ENCODE measurements around the gene TBC1D2. TPM values are rescaled to one million over a fixed set of nuclear protein-coding genes. Genes with fewer than 3 reads are reported as not detected.
A peak's percentile ranks its signal among the peaks of the same experiment; 100 is the strongest.

TBC1D2 gene
- total RNA-seq, 1 donor from 2014 or later = 1.4 TPM

DNA sequence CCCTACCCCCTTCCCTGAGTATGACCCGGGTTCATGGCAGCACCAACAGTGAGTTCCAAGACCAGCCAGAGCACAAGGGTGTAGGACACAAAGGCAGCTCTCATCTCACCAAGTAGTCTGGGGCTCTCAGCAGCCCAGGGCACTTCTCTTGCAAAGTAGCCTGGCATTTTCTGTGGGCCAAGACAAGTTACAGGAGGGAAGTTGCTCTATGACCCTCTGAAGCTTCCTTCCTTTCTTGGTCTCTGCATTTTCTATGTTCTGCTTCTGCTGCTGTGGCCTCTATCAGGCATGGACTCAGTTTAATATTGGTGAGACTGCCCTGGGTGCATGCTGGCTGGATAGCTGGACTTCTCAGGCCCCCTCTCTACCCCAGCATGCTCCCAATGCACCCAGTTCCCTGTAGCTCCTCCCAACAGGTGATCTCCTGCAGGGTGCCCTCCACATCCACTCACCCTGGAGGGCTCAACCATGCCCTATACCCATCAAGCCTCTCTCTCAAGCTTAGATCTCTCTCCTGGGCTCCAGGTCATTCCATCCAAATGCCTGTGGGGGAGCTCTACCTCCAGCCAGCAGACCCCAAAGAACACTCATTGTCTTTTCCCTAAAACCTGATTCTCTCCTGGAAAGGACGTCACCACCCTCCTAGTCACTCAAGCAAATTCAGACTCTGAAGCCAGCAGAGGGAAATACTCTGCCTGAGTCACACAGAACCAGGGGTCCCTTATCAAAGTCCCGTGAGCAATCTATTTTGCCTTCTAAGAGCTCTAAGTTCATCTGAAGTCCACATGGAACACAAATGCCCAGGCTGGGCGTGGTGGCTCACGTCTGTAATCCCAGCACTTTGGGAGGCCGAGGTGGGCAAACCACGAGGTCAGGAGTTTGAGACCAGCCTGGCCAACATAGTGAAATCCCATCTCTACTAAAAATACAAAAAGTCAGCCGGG, 13.8 kb downstream of the TBC1D2 start:
- no peak for DNase-seq (ENCODE audit: low read depth in 2 of 2)

DNA sequence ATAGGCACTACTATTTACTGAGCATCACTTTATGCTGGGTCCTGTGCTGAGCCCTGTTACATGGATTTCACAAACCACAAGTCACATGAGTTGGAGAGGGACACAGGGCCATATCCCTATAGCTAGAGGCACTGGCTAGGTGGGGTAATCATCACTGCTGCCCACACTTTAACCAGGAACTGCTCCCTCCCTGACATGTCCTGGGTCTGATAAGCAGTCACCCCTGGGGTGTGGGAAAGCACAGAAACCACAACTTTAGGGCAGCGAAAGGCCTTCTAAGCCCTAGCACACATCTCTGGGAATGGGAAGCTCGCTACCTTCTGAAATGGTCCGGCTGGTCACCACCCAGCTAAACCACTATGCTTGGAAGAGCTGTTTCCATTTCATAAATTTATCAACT, 15.0 kb downstream of the TBC1D2 start:
- DNase-seq (ENCODE audit: low read depth in 2 of 2) = no peak

DNA sequence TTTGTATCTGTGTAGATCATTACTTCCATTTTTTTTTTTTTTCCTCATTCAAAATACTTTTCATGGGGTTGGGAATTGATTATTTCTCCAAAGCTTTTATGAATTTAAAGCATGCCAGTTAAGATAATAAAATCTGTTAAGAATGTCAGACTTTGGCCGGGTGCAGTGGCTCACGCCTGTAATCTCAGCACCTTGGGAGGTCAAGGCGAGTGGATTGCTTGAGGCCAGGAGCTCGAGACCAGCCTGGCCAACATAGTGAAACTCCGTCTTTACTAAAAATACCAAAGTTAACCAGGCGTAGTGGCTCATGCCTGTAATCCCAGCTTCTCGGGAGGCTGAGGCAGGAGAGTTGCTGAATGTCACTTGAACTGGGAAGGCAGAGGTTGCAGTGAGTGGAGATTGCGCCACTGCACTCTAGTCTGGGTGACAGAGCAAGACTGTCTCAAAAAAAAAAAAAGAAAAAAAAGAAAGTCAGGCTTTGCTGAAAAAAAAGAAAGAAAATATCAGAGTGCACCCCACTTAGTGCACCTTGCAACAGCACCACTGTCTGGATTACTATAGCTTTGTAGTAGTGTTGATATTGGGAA, 18.5 kb downstream of the TBC1D2 start:
- DNase-seq (ENCODE audit: low read depth in 2 of 2) = no peak

DNA sequence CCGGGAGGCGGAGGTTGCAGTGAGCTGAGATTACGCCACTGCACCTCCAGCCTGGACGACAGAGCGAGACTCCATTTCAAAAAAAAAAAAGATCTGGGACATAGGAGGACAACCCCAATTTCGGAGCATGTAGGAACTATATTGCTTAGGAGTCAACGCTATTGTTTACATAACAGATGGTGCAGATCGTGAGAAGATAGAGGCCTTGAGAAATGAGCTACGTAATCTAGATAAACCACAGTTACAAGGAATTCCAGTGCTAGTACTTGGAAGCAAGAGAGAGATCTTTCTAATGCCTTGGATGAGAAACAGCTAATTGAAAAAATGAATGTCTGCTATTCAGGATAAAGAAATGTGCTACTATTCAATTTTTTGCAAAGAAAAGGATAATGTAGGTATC, 20.3 kb downstream of the TBC1D2 start:
- no peak for DNase-seq (ENCODE audit: low read depth in 2 of 2)

DNA sequence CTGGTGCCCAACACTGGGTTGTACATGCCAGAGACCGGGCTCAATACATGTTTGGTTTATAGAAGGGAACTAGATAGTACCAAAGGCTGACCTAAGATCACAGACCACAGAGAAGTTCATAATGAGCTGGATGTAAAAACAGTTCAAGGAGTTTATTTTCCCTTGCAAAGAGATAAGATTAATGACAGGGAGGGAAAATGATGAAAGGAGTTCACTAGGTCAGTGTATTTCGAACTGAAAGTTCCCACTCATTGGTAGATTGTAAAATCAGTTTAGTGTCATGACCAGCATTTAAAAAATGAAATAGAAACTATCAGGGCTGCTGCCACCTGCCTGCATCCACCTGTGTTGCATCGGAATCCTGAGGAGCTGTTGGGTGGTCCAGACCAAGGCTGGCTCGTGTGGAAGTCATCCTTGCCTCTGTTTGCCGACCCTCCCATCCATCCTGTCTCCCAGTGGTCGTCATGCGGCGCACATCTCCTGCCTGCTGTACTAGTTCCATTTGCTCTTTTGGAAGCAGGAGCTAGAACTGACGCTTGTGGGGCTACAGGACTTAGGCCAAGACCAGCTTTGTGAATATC, 21.1 kb downstream of the TBC1D2 start:
- DNase-seq (ENCODE audit: low read depth in 2 of 2) = no peak

DNA sequence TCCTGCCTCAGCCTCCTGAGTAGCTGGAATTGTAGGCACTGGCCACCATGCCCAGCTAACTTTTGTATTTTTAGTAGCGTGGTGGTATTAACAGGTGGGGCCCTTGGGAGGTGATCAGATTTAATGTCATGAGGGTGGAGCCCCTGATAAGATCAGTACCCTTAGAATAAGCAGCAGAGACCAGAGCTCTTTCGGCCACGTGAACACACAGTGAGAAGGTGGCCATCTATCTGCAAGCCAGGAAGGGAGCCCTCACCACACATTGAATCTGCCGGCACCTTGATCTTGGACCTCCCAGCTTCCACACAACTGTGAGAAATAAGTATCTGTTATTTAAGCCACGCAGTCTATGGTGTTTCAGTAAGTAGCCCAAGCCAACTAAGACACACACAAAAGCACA, 22.5 kb downstream of the TBC1D2 start:
- no peak for DNase-seq (ENCODE audit: low read depth in 2 of 2)

DNA sequence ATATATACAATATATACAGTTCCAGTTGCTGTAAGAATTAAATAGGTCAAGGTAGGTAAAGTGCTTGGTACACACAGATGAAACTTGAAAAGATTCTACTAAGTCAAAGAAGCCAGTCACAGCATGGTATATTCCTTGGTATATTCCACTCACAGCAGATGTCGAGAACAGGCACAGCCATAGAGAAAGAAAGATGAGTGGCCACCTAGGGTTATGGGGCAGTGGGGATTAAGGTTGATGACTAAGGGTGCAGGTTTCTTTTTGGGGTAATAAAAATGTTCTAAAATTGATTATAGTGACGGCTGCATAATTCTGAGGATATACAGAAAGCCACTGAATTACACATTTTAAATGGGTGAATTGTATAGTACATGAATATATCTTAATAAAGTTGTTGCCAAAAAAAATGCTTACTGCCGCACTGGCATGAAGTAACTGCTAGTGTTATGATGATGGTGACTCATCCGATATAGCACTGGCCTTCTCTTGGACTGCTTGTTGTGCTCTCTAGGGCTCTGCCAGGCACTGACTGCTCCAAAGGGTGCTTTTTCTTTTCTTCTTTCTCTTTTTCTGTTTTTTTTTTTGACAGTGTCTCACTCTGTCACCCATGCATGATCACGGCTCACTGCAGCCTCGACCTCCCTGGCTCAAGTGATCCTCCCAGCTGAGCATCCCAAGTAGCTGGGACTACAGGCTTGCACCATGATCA, 23.5 kb downstream of the TBC1D2 start:
- DNase-seq (ENCODE audit: low read depth in 2 of 2) = peak in 1 of 2 donors; percentile 79

DNA sequence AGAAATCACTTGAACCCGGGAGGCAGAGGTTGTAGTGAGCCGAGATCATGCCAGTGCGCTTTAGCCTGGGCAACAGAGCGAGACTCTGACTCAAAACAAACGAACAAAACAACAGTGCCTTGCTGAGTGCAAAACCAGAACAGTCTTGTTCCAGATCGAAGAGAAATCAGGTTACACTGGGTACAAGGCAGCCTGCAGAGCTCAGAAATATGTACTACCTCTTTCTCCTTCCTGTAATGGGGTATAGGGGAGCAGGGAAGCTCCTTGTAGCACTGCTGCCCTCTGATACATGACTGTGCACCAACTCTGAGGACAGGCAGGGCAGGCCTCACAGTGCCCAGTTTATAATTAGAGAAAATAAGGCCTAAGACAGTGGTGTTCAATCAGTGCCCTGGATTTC, 24.7 kb downstream of the TBC1D2 start:
- DNase-seq (ENCODE audit: low read depth in 2 of 2) = no peak

DNA sequence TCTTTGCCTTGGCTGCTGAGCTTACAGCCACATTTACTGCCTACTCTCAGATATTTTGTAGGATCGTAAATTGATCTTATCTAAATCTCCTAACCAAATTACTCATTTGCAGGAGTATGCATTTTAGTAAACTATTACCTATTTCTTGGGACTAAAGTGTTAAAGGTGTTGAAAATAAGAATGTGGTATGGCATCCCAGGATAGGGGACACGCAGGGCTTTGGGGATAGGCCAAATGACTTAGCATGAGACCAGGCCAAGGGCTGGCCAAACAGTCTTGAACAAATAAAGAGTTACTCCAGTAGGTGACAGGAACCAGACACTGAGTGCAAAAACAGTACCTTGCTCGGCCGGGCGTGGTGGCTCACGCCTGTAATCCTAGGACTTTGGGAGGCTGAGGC, 25.1 kb downstream of the TBC1D2 start:
- DNase-seq (ENCODE audit: low read depth in 2 of 2) = no peak

DNA sequence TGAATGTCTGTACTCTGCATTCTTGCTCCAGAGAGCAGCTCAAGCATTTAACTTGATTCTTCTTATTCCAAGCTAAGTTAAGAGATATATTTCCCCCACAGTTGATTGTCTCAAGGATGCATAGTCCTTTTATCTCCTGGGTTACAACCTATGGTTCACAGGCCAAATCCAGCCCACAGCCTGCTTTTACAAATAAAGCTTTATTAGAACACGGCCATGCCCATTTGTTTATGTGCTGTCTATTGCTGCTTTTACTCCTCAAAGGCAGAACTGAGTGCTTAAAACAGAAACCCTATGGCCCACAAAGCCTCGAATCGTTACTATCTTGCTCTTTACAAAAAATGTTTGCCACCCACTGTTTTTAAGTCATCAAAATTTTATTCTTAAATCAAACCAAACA, 25.8 kb downstream of the TBC1D2 start:
- no peak for DNase-seq (ENCODE audit: low read depth in 2 of 2)

DNA sequence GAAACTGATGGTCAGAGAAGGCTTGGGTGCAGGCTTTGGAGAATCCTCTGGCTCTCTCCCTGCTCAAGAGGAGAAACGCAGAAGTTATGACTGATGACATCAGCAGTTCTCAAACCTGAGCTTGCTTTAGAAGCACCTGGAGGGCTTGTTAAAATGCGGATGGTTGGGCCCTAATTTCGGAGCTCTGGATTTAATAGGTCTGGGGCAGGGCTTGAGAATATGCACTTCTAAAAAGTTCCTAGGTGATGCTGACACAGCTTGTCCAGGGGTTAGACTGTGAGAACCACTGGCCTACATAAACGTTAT, 26.4 kb downstream of the TBC1D2 start:
- no peak for DNase-seq (ENCODE audit: low read depth in 2 of 2)

DNA sequence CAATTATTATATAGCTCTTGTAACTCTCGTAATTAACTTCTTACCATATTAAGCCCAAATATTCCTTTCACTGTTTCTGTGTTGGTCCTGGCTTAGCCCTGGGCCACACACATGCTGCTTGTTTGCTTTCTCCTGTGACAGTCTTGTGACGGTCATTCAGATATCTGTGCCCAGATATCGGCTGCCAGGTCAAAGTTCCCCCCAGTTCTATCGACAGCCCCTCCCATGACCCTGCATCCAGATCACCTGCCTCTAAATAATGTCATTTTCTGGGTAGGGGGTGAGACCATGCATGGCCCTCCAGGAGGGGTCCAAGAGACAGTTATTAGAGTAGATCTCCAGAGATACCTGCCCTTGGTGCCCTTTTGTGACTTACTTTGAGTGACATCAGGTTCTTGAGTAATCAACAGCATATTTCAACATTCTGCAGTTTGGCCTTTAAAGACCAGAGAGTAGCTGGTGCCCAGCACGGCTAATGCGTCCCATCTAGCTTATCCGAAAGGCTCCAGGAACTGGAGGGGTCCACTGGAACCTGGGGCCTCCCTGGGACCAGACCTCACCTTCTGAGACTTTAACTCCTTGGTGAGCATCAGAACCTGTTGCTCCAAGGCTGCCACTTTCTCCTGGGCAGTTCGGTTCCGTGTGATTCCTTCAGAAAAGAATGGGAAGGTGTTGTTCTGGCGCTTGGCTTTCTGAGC, 26.9 kb downstream of the TBC1D2 start:
- DNase-seq (ENCODE audit: low read depth in 2 of 2) = no peak

DNA sequence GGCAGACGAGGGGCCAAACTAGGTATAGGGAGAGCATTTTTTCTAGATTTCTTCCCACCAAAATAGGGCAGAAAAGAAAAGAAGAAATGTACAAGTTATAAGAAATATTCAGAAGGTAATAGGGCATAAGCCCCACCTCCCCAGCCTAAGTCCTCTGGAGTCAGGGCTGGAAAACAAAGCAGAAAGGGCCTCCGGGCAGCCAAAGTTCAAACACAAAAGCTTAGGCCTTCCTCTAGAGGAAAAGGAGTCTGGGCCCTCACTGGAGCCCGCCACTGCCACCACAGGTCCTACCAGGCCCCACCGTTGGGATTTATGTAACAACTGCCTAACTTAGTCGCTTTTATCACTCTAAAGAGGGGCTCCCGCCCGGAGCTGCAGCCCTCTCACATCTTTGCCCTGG, 27.6 kb downstream of the TBC1D2 start:
- no peak for DNase-seq (ENCODE audit: low read depth in 2 of 2)

DNA sequence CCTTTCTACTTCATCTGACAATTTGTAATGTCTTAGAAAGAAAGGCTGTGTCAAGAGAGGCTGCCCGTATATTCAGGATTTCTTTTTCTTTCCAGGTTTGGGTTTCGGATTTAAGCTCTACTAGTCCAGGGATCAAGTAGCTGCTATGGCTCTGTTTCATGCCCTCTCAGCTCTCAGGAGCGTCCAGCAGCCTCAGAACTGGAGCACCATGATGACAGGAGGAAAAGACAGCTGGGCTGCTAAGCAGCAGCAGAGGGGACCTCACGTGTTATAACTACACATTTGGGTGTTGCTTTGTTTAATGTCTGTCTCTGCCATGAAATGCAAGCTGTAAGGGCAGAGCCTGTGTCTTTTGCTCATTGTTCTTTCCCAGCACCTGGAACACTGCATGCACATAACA, 28.5 kb downstream of the TBC1D2 start:
- no peak for DNase-seq (ENCODE audit: low read depth in 2 of 2)

DNA sequence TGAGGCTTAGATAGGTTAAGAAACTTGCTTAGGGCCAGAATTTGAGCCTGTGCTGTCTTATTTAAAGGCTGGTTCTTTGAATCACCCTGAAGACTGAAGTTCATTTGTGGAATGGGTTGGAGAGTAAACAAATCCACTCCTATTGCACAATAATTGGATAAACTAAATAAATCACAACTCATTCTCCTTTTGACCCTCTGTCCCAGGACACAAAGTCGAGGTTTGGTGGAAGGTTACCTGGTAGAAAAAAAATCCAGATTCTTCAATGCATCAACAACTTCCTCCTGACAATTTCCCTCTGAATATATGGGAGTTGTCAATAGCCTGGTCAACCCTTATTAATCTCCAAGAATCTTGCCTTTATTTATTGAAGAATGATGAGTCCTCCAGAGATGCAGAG, 28.9 kb downstream of the TBC1D2 start:
- DNase-seq (ENCODE audit: low read depth in 2 of 2) = no peak

DNA sequence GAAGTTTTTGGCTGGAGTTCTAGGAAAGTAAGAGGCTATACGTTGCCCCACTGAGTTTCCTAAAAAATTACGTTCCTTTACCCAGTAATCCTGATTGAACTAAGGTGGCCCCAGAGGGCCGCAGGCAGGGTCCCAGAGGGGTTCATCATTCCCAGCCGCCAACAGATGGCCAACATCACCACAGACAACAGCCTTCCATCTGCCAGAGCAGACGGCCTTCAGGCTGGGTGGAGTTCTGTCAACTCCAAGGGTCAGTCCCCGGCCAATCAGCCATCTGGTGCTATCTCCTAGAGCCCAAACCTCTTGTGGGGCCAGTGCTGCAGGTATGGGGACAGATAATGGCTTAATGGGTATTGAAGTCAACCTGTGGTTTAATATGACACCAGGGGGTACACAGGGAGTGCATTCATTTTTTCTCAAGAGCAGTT, 30.4 kb downstream of the TBC1D2 start:
- no peak for DNase-seq (ENCODE audit: low read depth in 2 of 2)

DNA sequence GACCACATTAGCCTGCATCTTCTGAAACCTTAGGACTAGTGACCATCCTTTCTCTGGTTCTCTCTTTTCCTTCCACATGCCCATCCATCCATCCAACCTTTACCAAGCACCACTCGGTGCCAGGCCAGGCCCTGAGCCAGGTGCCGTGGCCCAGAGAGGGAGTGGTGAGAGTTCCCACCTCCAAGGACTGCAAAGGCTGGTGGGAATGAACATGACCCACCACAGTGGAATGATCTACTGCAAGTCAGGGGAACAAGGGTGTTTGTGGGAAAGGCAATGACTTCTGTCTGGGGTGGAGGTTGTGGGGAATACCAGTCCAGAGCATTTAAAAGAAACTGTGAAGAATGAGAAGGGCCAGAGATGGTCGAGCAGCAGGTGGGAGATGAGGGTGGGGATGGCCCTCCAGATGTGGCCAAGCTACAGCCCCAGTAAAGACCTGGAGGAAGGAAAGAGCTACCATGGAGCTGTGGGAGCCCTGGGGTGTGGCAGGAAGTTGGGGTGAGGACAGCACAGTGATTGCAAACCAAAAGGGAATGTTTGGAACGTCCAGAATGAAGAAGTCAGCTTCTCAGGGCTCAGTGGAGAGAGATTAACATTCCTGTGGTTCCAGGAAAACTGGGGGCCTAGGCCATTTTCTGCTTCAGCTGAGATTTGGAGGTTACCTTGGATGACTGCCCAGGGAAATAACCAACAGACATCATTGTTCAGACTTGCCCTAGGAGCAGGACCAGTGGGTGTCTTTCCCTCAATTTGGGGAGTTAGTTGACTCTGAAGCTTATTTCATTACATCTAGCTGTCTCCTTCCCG, 32.4 kb downstream of the TBC1D2 start:
- peak in 1 of 2 donors; percentile 50 for DNase-seq (ENCODE audit: low read depth in 2 of 2)

DNA sequence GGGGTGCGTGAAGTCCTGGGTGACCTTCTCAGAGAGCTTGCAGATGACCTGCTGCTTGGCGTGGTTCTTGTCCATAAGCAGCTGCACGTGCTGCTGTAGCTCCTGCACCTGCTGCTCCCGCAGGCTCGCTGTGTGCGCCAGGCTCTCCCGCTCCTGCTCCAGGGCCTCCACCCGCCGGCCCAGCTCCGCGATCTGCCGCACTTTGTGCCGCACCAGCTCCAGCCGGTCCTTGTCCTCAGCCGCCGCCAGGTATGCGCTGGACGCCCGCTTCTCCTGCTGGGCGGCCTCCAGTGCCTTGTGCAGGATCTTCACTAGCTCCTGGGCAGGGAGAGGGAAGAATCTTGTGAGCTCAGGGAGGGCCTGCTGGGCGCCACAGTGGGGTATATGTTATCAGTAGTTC, 34.5 kb downstream of the TBC1D2 start:
- DNase-seq (ENCODE audit: low read depth in 2 of 2) = no peak

DNA sequence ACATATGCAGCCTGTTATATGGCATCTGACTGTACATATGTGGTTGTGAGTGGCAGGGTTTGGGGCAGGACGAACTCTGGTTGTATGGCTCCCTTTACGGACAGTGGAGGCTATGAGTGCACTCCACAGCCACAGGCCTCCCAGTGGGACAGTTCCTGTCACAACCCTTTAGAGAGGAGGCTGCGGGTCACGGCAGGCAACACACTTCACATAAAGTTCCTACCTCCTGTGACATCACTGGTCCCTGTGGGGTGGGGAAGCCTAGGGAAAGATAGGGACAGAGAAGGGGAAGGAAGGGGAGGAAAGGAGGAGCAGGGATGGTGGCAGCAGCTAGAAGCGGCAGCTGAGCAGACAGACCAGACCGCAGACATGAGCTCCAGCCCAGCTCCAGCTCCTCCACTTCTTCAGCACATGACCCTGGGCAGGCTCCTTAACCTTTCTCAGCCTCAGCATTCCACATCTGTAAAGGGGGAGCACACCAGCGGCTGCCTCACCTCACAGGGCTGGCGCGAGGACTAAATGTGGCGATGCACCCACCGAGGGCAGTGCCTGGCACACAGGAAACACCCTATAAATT, 35.6 kb downstream of the TBC1D2 start:
- no peak for DNase-seq (ENCODE audit: low read depth in 2 of 2)

DNA sequence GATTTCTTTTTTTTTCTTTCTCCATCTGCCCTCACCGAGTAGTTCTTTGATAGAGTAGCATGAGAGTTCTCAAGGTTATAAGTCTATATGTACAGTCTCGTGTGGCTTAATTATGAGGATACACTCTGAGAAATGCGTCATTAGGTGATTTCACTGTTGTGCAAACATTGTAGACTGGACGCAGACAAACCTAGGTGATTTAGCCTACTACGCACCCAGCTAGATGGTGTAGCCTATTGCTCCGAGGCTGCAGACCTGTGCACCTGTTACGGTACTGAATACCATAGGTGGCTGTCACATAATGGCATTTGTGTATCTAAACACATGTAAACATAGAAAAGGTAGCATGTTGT, 36.1 kb downstream of the TBC1D2 start:
- DNase-seq (ENCODE audit: low read depth in 2 of 2) = no peak
